Measurements from ENCODE around the gene CMKLR1.

- TF ChIP-seq CTCF (IDR thresholded peaks at IDR 0.05; ENCODE audit: borderline replicate concordance, extremely low read depth, low read length, poor library complexity, severe bottlenecking) = no peak
- TF ChIP-seq EZH2 (IDR thresholded peaks at IDR 0.05; ENCODE audit: borderline replicate concordance, low read depth, low read length, severe bottlenecking) = no peak
Observed at GRCh38 chr12:108381787-108382436, 42.8 kb upstream of the CMKLR1 start.

All from DND-41 (cell line).